H9 (cell line): ENCODE results near the gene INSIG1. TPM values are rescaled to one million over a fixed set of nuclear protein-coding genes. Genes with fewer than 3 reads are reported as not detected.

Experiments
- DNase-seq: peaks from one replicate; pipeline ENCODE4 v3.0.0-alpha.2; 2017
- H2AFZ ChIP-seq: one replicate; pipeline ENCODE4 v1.6.1; 2013; ENCODE audit warnings: mild to moderate bottlenecking, low read length, control low read depth, moderate library complexity
- H2AK5ac ChIP-seq: 2 replicates; pipeline ENCODE4 v1.6.1; 2013; ENCODE audit warnings: low read length, control low read depth, mixed read lengths; ENCODE audit not compliant: insufficient read length
- H2BK120ac ChIP-seq: one replicate; pipeline ENCODE4 v1.6.1; 2013; ENCODE audit warnings: low read depth, mild to moderate bottlenecking, low read length, control low read depth, inconsistent platforms; ENCODE audit not compliant: poor library complexity, severe bottlenecking
- H2BK12ac ChIP-seq: 2 replicates; pipeline ENCODE4 v1.6.1; 2013; ENCODE audit warnings: low read length, control low read depth, mixed read lengths, low read depth; ENCODE audit not compliant: insufficient read length
- H2BK15ac ChIP-seq: 2 replicates; pipeline ENCODE4 v1.6.1; 2013; ENCODE audit warnings: low read depth, low read length, control low read depth
- H2BK20ac ChIP-seq: one replicate; pipeline ENCODE4 v1.6.1; 2013; ENCODE audit warnings: low read depth, mild to moderate bottlenecking, low read length, control low read depth, inconsistent platforms; ENCODE audit not compliant: poor library complexity, severe bottlenecking
- H2BK5ac ChIP-seq: 2 replicates; pipeline ENCODE4 v1.6.1; 2013; ENCODE audit warnings: low read length, control low read depth, mixed read lengths; ENCODE audit not compliant: insufficient read length
- H3K14ac ChIP-seq: 2 replicates; pipeline ENCODE4 v1.6.1; 2013; ENCODE audit warnings: low read length, control low read depth; ENCODE audit not compliant: insufficient read depth
- H3K18ac ChIP-seq: 2 replicates; pipeline ENCODE4 v1.6.1; 2013; ENCODE audit warnings: low read depth, mild to moderate bottlenecking, mixed read lengths, low read length, control low read depth; ENCODE audit not compliant: insufficient read length
- H3K23ac ChIP-seq: 2 replicates; pipeline ENCODE4 v1.6.1; 2013; ENCODE audit warnings: low read length, control low read depth, mixed read lengths, low read depth; ENCODE audit not compliant: insufficient read length
- H3K23me2 ChIP-seq: 2 replicates; pipeline ENCODE4 v1.6.1; 2013; ENCODE audit warnings: low read depth, mild to moderate bottlenecking, mixed read lengths, low read length, control low read depth; ENCODE audit not compliant: insufficient read length, poor library complexity, severe bottlenecking
- H3K27ac ChIP-seq: 2 replicates; pipeline ENCODE4 v1.5.1; 2013; ENCODE audit warnings: low read length, control low read depth, mixed read lengths, low read depth; ENCODE audit not compliant: insufficient read length
- H3K27me3 ChIP-seq: 2 replicates; pipeline ENCODE4 v1.6.1; 2013; ENCODE audit warnings: low read length, control low read depth, inconsistent platforms; ENCODE audit not compliant: insufficient read depth
- H3K4ac ChIP-seq: 2 replicates; pipeline ENCODE4 v1.6.1; 2013; ENCODE audit warnings: low read depth, mild to moderate bottlenecking, control low read depth, inconsistent platforms, low read length, moderate library complexity
- H3K4me1 ChIP-seq: 2 replicates; pipeline ENCODE4 v1.6.1; 2013; ENCODE audit warnings: low read length, control low read depth, inconsistent platforms; ENCODE audit not compliant: insufficient read depth
- H3K4me2 ChIP-seq: 2 replicates; pipeline ENCODE4 v1.6.1; 2013; ENCODE audit warnings: low read length, control low read depth, mixed read lengths; ENCODE audit not compliant: insufficient read length, insufficient read depth
- H3K56ac ChIP-seq: 2 replicates; pipeline ENCODE4 v1.6.1; 2013; ENCODE audit warnings: low read depth, mild to moderate bottlenecking, mixed read lengths, low read length, control low read depth; ENCODE audit not compliant: insufficient read length
- H3K79me1 ChIP-seq: 2 replicates; pipeline ENCODE4 v1.6.1; 2013; ENCODE audit warnings: low read depth, mild to moderate bottlenecking, moderate library complexity, low read length, control low read depth, inconsistent platforms; ENCODE audit not compliant: insufficient read depth, poor library complexity, severe bottlenecking
- H3K79me2 ChIP-seq: 2 replicates; pipeline ENCODE4 v1.6.1; 2013; ENCODE audit warnings: low read length, control low read depth, inconsistent platforms; ENCODE audit not compliant: insufficient read depth
- H3K9ac ChIP-seq: 2 replicates; pipeline ENCODE4 v1.6.1; 2013; ENCODE audit warnings: low read length, control low read depth, mixed read lengths; ENCODE audit not compliant: insufficient read length; ENCODE audit errors: extremely low read depth
- H3K9me3 ChIP-seq: one replicate; pipeline ENCODE4 v1.6.1; 2013; ENCODE audit warnings: low read depth, low read length, inconsistent platforms; ENCODE audit not compliant: control insufficient read depth
- H3T11ph ChIP-seq: one replicate; pipeline ENCODE4 v1.6.1; 2013; ENCODE audit warnings: mild to moderate bottlenecking, low read length, control low read depth, inconsistent platforms
- H4K20me1 ChIP-seq: one replicate; pipeline ENCODE4 v1.6.1; 2013; ENCODE audit not compliant: control insufficient read depth, insufficient read length, insufficient read depth
- H4K5ac ChIP-seq: 2 replicates; pipeline ENCODE4 v1.6.1; 2013; ENCODE audit warnings: low read depth, mild to moderate bottlenecking, mixed read lengths, low read length, control low read depth; ENCODE audit not compliant: insufficient read length
- H4K8ac ChIP-seq: replicated peaks from 2 replicates; pipeline ENCODE4 v1.6.1; 2013; ENCODE audit warnings: low read length, control low read depth, mixed read lengths, low read depth; ENCODE audit not compliant: insufficient read length
- H4K91ac ChIP-seq: 2 replicates; pipeline ENCODE4 v1.6.1; 2013; ENCODE audit warnings: low read depth, mild to moderate bottlenecking, moderate library complexity, mixed read lengths, low read length, control low read depth; ENCODE audit not compliant: insufficient read length
- H3K27ac Mint-ChIP-seq, 3 experiments: 2 replicates in 2 of 3; 3 replicates in 1 of 3; pipeline ENCODE4 v1.8.0; 2020 to 2021; ENCODE audit warnings: mixed read lengths in 3 of 3, mild to moderate bottlenecking in 1 of 3, moderate library complexity in 1 of 3
- H3K27me3 Mint-ChIP-seq: 2 replicates; pipeline ENCODE4 v1.8.0; 2021; ENCODE audit warnings: low read depth, mild to moderate bottlenecking, moderate library complexity, mixed read lengths
- H3K36me3 Mint-ChIP-seq, 3 experiments: 2 replicates in 2 of 3; 3 replicates in 1 of 3; pipeline ENCODE4 v1.8.0; 2020 to 2021; ENCODE audit warnings: low read depth in 3 of 3, mixed read lengths in 3 of 3; ENCODE audit not compliant: insufficient read depth in 1 of 3
- H3K4me1 Mint-ChIP-seq, 2 experiments: 2 replicates each; pipeline ENCODE4 v1.8.0; 2020; ENCODE audit warnings: mixed read lengths in 2 of 2
- H3K4me3 Mint-ChIP-seq, 2 experiments: 2 replicates in 1 of 2; 3 replicates in 1 of 2; pipeline ENCODE4 v1.8.0; 2020 to 2021; ENCODE audit warnings: mild to moderate bottlenecking in 2 of 2, mixed read lengths in 2 of 2, moderate library complexity in 1 of 2
- H3K9me3 Mint-ChIP-seq, 2 experiments: 2 replicates in 1 of 2; 3 replicates in 1 of 2; pipeline ENCODE4 v1.8.0; 2020; ENCODE audit warnings: mild to moderate bottlenecking in 2 of 2, mixed read lengths in 2 of 2, moderate library complexity in 1 of 2
- CTCF ChIP-seq: fragments of 200-600 bp; sonication (generic); conservative IDR thresholded peaks from 3 replicates; pipeline ENCODE4 v1.8.0; 2021; ENCODE audit warnings: antibody characterized with exemption, mild to moderate bottlenecking
- WGBS: extraction: QIAGEN DNeasy Blood & Tissue Kit; methylation state at CpG from one replicate; pipeline ENCODE4 v1.1.7; 2013; ENCODE audit warnings: missing lambda C conversion rate, low lambda C conversion rate, mixed read lengths; ENCODE audit not compliant: insufficient read length; ENCODE audit errors: extremely low coverage; 5-methylcytosine and 5-hydroxymethylcytosine counted together
- total RNA-seq: library from RNA; stranded (reverse); gene quantifications from 2 replicates; pipeline ENCODE4 v1.2.1, GENCODE V29; 2021

INSIG1 gene
- total RNA-seq, 1 experiment from 2014 or later: 23.3 TPM

- no peak for TF ChIP-seq CTCF
- Histone ChIP-seq H2AFZ (no peak overlapping the region), H3K4me1 (0 out of 2 replicates have a peak, but pooled peaks cover 8% of the 10 kb centered on the region), H2BK12ac (no peak overlapping the region), H4K8ac (no peak overlapping the region), H3K79me2 (peaks cover 27% of the 10 kb centered on the region; the same call in 1 of the 2 replicates), H4K20me1 (no peaks in the 10 kb centered on the region), H2AK5ac (no peak overlapping the region), H2BK20ac (no peak overlapping the region), H2BK120ac (no peak overlapping the region), H4K91ac (no peak overlapping the region), H3K23ac (no peak overlapping the region), H3K23me2 (peaks cover 19% of the 10 kb centered on the region), H2BK15ac (no peak overlapping the region), H2BK5ac (no peak overlapping the region), H3K18ac (no peak overlapping the region), H3K4me2 (peak overlapping the region; percentile 97), H3K56ac (no peak overlapping the region), H3K14ac (no peak overlapping the region), H4K5ac (no peak overlapping the region), H3K9me3 (no peaks in the 10 kb centered on the region), H3K4ac (no peak overlapping the region), H3T11ph (no peak overlapping the region), H3K27ac (no peak overlapping the region), H3K79me1 (peaks cover 6% of the 10 kb centered on the region), H3K27me3 (no peaks in the 10 kb centered on the region), H3K9ac (peak overlapping the region; percentile 69)
- DNase-seq: peak; percentile 95
- Mint-ChIP-seq H3K4me3 (peak overlapping the region; percentile 77 to 94), H3K36me3 (peaks cover 30 to 43% (median 32%) of the 10 kb centered on the region in 3 experiments), H3K4me1 (peaks cover 42 to 45% of the 10 kb centered on the region in 2 experiments), H3K27ac (peak overlapping the region; percentile 63 to 99 (median 84); a peak in 6 of 7 replicates), H3K9me3 (peaks cover 3 to 4% of the 10 kb centered on the region in 2 experiments; a peak in 2 of 5 replicates), H3K27me3 (peaks cover under 1% of the 10 kb centered on the region; the same call in 1 of the 2 replicates)
- WGBS: no CpG with 5 or more reads among the region's 27 CpGs
Measured at GRCh38 chr7:155298834-155299534, 1.3 kb downstream of the INSIG1 start.
